GM21526 (cell line): ENCODE data around the gene CSNK1A1.
A peak's percentile ranks its signal among the peaks of the same experiment; 100 is the strongest.

Source experiments
- ATAC-seq: cut with Tn5 transposase; IDR thresholded peaks from one replicate; pipeline ENCODE4 v1.9.1; 2021; ENCODE audit warnings: moderate library complexity; ENCODE audit not compliant: unreplicated experiment, low FRiP score

Gene CSNK1A1

GRCh38 chr5:149575131-149575530, 23.9 kb upstream of the CSNK1A1 start:
- ATAC-seq = no peak

- ATAC-seq = no peak
These were observed 21.5 kb upstream of the CSNK1A1 start for GRCh38 chr5:149572576-149573231.

GRCh38 chr5:149572170-149572569, 20.9 kb upstream of the CSNK1A1 start:
- ATAC-seq = no peak

GRCh38 chr5:149567226-149567625, 16.0 kb upstream of the CSNK1A1 start:
- no peak for ATAC-seq

- peak; percentile 89 for ATAC-seq
These were observed 13.4 kb upstream of the CSNK1A1 start for GRCh38 chr5:149564542-149565140.

- ATAC-seq = no peak
These were observed 12.2 kb upstream of the CSNK1A1 start for GRCh38 chr5:149563466-149563865.

- ATAC-seq = no peak
These were observed 10.6 kb upstream of the CSNK1A1 start for GRCh38 chr5:149561848-149562247.

- no peak for ATAC-seq
These were observed 8.5 kb upstream of the CSNK1A1 start for GRCh38 chr5:149559706-149560105.

GRCh38 chr5:149552553-149553160, 1.4 kb upstream of the CSNK1A1 start:
- ATAC-seq = no peak

GRCh38 chr5:149552038-149552494, 827 bp upstream of the CSNK1A1 start:
- ATAC-seq = no peak

- peak; percentile 1 for ATAC-seq
These were observed 529 bp downstream of the CSNK1A1 start for GRCh38 chr5:149550594-149551226.

GRCh38 chr5:149550268-149550583, 1.0 kb downstream of the CSNK1A1 start:
- ATAC-seq = no peak

- peak; percentile 43 for ATAC-seq
These were observed 1.6 kb downstream of the CSNK1A1 start for GRCh38 chr5:149549461-149550267.

- ATAC-seq = no peak
These were observed 4.3 kb downstream of the CSNK1A1 start for GRCh38 chr5:149546974-149547373.

- ATAC-seq = no peak
These were observed 5.9 kb downstream of the CSNK1A1 start for GRCh38 chr5:149545327-149545726.

- ATAC-seq = no peak
These were observed 7.2 kb downstream of the CSNK1A1 start for GRCh38 chr5:149544028-149544420.

GRCh38 chr5:149543361-149544027, 7.7 kb downstream of the CSNK1A1 start:
- ATAC-seq = no peak

GRCh38 chr5:149541893-149542292, 9.3 kb downstream of the CSNK1A1 start:
- ATAC-seq = no peak

GRCh38 chr5:149540089-149540488, 11.2 kb downstream of the CSNK1A1 start:
- ATAC-seq = no peak

GRCh38 chr5:149537374-149537975, 13.8 kb downstream of the CSNK1A1 start:
- ATAC-seq = no peak
